Loucy (cell line): ENCODE data around the gene SUCLG2.

ENCODE experiments used
- EZH2phosphoT487 ChIP-seq: fragments of 200-600 bp; IDR thresholded peaks from 2 replicates; pipeline ENCODE4 v1.6.1; 2018; ENCODE audit warnings: antibody characterized with exemption, mild to moderate bottlenecking, moderate library complexity, borderline replicate concordance
- TF ChIP-seq, protein P1 (sequence below): fragments of 200-600 bp; sonication (generic); conservative IDR thresholded peaks from 2 replicates; pipeline ENCODE4 v1.5.1; 2014; ENCODE audit warnings: mild to moderate bottlenecking, antibody characterized with exemption, low read length

DNA sequence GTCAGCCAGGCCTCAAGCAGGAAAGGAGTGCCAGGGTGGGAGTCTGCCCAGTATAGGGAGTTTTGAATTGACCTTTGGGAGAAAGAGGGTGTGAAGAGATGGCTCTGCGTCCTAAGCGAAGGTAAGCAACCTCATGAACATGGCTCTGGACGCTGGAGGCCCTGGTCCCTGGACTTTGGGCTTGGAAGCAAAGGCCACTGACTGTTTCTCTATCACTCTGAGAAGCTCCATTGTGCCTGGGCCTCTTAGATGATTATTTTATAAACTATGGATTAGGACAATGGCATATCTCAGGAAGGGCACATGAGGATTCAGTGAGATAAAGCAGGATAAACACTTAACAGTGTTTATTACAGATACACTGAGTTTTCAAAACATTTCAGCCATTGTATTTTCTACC is 59.0 kb downstream of the SUCLG2 start:
- TF ChIP-seq, protein P1, sequence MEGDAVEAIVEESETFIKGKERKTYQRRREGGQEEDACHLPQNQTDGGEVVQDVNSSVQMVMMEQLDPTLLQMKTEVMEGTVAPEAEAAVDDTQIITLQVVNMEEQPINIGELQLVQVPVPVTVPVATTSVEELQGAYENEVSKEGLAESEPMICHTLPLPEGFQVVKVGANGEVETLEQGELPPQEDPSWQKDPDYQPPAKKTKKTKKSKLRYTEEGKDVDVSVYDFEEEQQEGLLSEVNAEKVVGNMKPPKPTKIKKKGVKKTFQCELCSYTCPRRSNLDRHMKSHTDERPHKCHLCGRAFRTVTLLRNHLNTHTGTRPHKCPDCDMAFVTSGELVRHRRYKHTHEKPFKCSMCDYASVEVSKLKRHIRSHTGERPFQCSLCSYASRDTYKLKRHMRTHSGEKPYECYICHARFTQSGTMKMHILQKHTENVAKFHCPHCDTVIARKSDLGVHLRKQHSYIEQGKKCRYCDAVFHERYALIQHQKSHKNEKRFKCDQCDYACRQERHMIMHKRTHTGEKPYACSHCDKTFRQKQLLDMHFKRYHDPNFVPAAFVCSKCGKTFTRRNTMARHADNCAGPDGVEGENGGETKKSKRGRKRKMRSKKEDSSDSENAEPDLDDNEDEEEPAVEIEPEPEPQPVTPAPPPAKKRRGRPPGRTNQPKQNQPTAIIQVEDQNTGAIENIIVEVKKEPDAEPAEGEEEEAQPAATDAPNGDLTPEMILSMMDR, result no peak
- no peak for TF ChIP-seq EZH2phosphoT487
